KMS-11 (cell line): Measurements from ENCODE around the gene ACSS1.

Experiments
- H2AFZ ChIP-seq: fragments of 200-600 bp; sonication (generic); 2 replicates; pipeline ENCODE4 v1.6.1; 2016; ENCODE audit warnings: antibody characterized with exemption, mixed run types, low read depth
- H3K27ac ChIP-seq: fragments of 200-600 bp; sonication (generic); 2 replicates; pipeline ENCODE4 v1.6.1; 2016; ENCODE audit warnings: mild to moderate bottlenecking, mixed run types
- H3K27me3 ChIP-seq: fragments of 200-600 bp; sonication (generic); 2 replicates; pipeline ENCODE4 v1.6.1; 2017; ENCODE audit warnings: mild to moderate bottlenecking, low read depth, mixed run types, moderate library complexity; ENCODE audit not compliant: insufficient read depth
- H3K36me3 ChIP-seq: fragments of 200-600 bp; sonication (generic); 2 replicates; pipeline ENCODE4 v1.6.1; 2017; ENCODE audit warnings: mild to moderate bottlenecking, mixed run types; ENCODE audit not compliant: insufficient read depth
- H3K4me1 ChIP-seq: fragments of 200-600 bp; sonication (generic); 2 replicates; pipeline ENCODE4 v1.6.1; 2016; ENCODE audit warnings: mild to moderate bottlenecking, low read depth, mixed run types; ENCODE audit not compliant: poor library complexity, severe bottlenecking
- H3K4me2 ChIP-seq: fragments of 200-600 bp; sonication (generic); 2 replicates; pipeline ENCODE4 v1.7.0; 2016; ENCODE audit warnings: mild to moderate bottlenecking, mixed run types
- H3K4me3 ChIP-seq: fragments of 200-600 bp; sonication (generic); IDR thresholded peaks from 2 replicates; pipeline ENCODE4 v1.6.1; 2017; ENCODE audit warnings: low read depth, low read length, mixed read lengths; ENCODE audit not compliant: insufficient read depth
- H3K79me2 ChIP-seq: fragments of 200-600 bp; sonication (generic); 2 replicates; pipeline ENCODE4 v1.6.1; 2016; ENCODE audit warnings: low read depth, mixed run types; ENCODE audit not compliant: insufficient read depth
- H3K9ac ChIP-seq: fragments of 200-600 bp; sonication (generic); 2 replicates; pipeline ENCODE4 v1.6.1; 2016; ENCODE audit warnings: mild to moderate bottlenecking, mixed run types
- H4K20me1 ChIP-seq: fragments of 200-600 bp; sonication (generic); 2 replicates; pipeline ENCODE4 v1.6.1; 2016; ENCODE audit warnings: mild to moderate bottlenecking, mixed run types; ENCODE audit not compliant: insufficient read depth
- CTCF ChIP-seq: fragments of 200-600 bp; sonication (generic); conservative IDR thresholded peaks from 2 replicates; pipeline ENCODE4 v1.6.1; 2017; ENCODE audit warnings: low read depth, mild to moderate bottlenecking, antibody characterized with exemption, low read length, moderate library complexity, mixed read lengths

ACSS1 gene

GRCh38 chr20:25076731-25077609 lies 19.0 kb upstream of the ACSS1 start:
- H3K9ac ChIP-seq = no peak overlapping the region
- no peaks in the 10 kb centered on the region for H3K27me3 ChIP-seq
- H4K20me1 ChIP-seq = no peaks in the 10 kb centered on the region
- H3K36me3 ChIP-seq = no peaks in the 10 kb centered on the region
- H2AFZ ChIP-seq = peak overlapping the region; percentile 26; the same call in 1 of the 2 replicates
- no peak overlapping the region for H3K4me3 ChIP-seq
- TF ChIP-seq CTCF = peak; percentile 58
- H3K79me2 ChIP-seq = no peaks in the 10 kb centered on the region
- peak overlapping the region; percentile 29; the same call in 1 of the 2 replicates for H3K4me2 ChIP-seq
- no peak overlapping the region for H3K27ac ChIP-seq
- H3K4me1 ChIP-seq = peaks cover 16% of the 10 kb centered on the region

- Histone ChIP-seq H3K27ac (no peak overlapping the region), H3K79me2 (no peaks in the 10 kb centered on the region), H3K9ac (no peak overlapping the region), H3K4me3 (no peak overlapping the region), H3K36me3 (no peaks in the 10 kb centered on the region), H3K4me2 (peak overlapping the region; percentile 29; the same call in 1 of the 2 replicates), H3K4me1 (peaks cover 16% of the 10 kb centered on the region), H2AFZ (no peak overlapping the region), H3K27me3 (no peaks in the 10 kb centered on the region), H4K20me1 (no peaks in the 10 kb centered on the region)
- TF ChIP-seq CTCF = no peak
These were observed 18.3 kb upstream of the ACSS1 start for GRCh38 chr20:25076201-25076600.

GRCh38 chr20:25073544-25073943 lies 15.6 kb upstream of the ACSS1 start:
- Histone ChIP-seq H3K79me2 (no peaks in the 10 kb centered on the region), H3K27ac (no peak overlapping the region), H3K4me3 (no peak overlapping the region), H3K4me2 (no peak overlapping the region), H3K9ac (no peak overlapping the region), H2AFZ (no peak overlapping the region), H3K27me3 (no peaks in the 10 kb centered on the region), H4K20me1 (no peaks in the 10 kb centered on the region), H3K36me3 (no peaks in the 10 kb centered on the region), H3K4me1 (peaks cover 16% of the 10 kb centered on the region)
- TF ChIP-seq CTCF = no peak

DNA sequence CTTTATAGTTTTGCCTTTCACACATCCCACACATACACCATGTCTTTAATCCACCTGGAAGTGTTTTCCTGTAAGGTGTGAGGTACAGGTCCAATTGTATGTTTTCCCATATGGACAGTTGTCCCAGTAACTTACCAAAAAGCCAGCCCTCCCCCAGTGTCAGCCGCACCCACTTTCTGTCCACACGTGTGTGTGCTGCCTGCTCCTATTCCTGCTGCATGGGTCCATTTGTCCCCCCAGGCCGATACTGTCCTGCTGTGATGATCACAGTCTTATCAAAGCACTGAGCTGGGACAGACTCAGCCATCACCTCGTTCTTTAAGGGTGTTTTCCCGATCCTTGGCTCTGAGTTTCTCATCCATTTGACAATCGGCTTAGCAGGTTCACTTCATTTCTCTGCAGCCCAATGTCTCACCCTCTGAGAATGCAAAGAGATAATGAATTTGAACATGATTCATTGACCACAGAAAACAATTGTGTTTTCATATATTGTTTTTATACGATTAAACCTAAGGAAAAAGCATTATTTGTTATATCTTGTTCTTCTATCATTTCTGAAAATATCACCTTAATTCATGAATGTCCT lies 14.4 kb upstream of the ACSS1 start:
- Histone ChIP-seq H3K4me3 (no peak overlapping the region), H3K4me1 (peaks cover 16% of the 10 kb centered on the region), H2AFZ (no peak overlapping the region), H3K4me2 (no peak overlapping the region), H3K79me2 (no peaks in the 10 kb centered on the region), H3K9ac (no peak overlapping the region), H3K27me3 (no peaks in the 10 kb centered on the region), H3K36me3 (no peaks in the 10 kb centered on the region), H4K20me1 (no peaks in the 10 kb centered on the region), H3K27ac (no peak overlapping the region)
- TF ChIP-seq CTCF = no peak
